Tibial artery (tissue), 4 donors: ENCODE results near the gene CLDND1.

Experiments used
- DNase-seq, 2 donors: peaks; one replicate each; pipeline ENCODE4 v3.0.0-alpha.2; 2019
- H3K27ac ChIP-seq, 2 donors: fragments of 200-600 bp; sonication (generic) in 1 of 2; 1 replicate in 1 of 2; 2 replicates in 1 of 2; pipeline ENCODE4 v1.5.1; 2018 to 2019; ENCODE audit warnings: mild to moderate bottlenecking in 1 of 2
- H3K27me3 ChIP-seq, 2 donors: fragments of 200-600 bp; sonication (generic) in 1 of 2; one replicate each; pipeline versions ENCODE4 v1.5.1 to v1.6.0; 2016 to 2019
- H3K36me3 ChIP-seq, 3 donors: fragments of 200-600 bp; sonication (generic) in 2 of 3; one replicate each; pipeline ENCODE4 v1.5.1; 2016 to 2019; ENCODE audit warnings: mild to moderate bottlenecking in 2 of 3
- H3K4me1 ChIP-seq, 4 donors: fragments of 200-600 bp; sonication (generic) in 2 of 4; 1 replicate in 3 of 4; 2 replicates in 1 of 4; pipeline ENCODE4 v1.5.1; 2016 to 2019
- H3K4me3 ChIP-seq, 2 donors: fragments of 200-600 bp; sonication (generic) in 1 of 2; 1 replicate in 1 of 2; 2 replicates in 1 of 2; pipeline ENCODE4 v1.5.1; 2018 to 2019; ENCODE audit warnings: mild to moderate bottlenecking in 2 of 2
- H3K9me3 ChIP-seq, 3 donors: fragments of 200-600 bp; sonication (generic) in 1 of 3; one replicate each; pipeline ENCODE4 v1.5.1; 2016 to 2019
- intact Hi-C: fragments of 100-400 bp; cut with DNase I; formaldehyde crosslinking; loops from one replicate; pipeline ENCODE4 v1.15.0; 2023; ENCODE audit warnings: low total_unique reads
- TF ChIP-seq, protein P1 (sequence below), 2 experiments: fragments of 200-600 bp in 1 of 2; fragments of 450-650 bp in 1 of 2; IDR thresholded peaks; one replicate each; pipeline ENCODE4 v1.5.1; 2017 to 2019; ENCODE audit warnings: antibody characterized with exemption in 2 of 2, mild to moderate bottlenecking in 1 of 2, moderate library complexity in 1 of 2

The CLDND1 gene

DNA sequence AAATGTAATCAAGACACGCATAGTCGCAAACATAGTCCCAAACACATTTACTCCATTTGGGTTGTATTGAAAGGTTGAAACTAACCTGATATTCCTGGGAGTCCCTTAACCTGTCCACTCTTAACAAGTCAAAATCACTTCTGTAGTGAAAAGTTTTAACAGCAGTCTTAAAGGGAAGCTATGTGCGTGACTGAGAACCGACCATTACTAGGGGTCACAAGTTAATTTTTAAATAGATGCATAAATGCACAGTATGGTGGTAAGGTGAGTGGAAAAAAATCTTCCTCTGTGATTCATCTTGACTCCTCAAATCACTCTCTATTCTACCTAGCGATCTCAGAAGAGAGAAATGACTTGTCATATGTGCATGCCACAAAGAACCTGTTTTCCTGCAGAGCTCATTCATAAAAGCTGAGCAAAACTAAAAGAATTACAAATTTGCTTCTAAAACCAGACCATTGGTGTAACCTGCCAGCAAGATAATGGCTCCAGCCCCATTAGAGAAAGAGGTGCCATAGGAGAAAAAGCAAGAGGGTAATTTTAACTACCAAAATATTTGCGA, 13.8 kb upstream of the CLDND1 start:
- TF ChIP-seq, protein P1, sequence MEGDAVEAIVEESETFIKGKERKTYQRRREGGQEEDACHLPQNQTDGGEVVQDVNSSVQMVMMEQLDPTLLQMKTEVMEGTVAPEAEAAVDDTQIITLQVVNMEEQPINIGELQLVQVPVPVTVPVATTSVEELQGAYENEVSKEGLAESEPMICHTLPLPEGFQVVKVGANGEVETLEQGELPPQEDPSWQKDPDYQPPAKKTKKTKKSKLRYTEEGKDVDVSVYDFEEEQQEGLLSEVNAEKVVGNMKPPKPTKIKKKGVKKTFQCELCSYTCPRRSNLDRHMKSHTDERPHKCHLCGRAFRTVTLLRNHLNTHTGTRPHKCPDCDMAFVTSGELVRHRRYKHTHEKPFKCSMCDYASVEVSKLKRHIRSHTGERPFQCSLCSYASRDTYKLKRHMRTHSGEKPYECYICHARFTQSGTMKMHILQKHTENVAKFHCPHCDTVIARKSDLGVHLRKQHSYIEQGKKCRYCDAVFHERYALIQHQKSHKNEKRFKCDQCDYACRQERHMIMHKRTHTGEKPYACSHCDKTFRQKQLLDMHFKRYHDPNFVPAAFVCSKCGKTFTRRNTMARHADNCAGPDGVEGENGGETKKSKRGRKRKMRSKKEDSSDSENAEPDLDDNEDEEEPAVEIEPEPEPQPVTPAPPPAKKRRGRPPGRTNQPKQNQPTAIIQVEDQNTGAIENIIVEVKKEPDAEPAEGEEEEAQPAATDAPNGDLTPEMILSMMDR (IDR thresholded peaks at IDR 0.05), result no peak
- Histone ChIP-seq H3K9me3 (no peaks in the 10 kb centered on the region), H3K4me1 (no peaks in the 10 kb centered on the region), H3K4me3 (no peak overlapping the region), H3K36me3 (no peaks in the 10 kb centered on the region), H3K27me3 (no peaks in the 10 kb centered on the region), H3K27ac (no peak overlapping the region)
- no peak for DNase-seq
- intact Hi-C loops, result no loop called here

DNA sequence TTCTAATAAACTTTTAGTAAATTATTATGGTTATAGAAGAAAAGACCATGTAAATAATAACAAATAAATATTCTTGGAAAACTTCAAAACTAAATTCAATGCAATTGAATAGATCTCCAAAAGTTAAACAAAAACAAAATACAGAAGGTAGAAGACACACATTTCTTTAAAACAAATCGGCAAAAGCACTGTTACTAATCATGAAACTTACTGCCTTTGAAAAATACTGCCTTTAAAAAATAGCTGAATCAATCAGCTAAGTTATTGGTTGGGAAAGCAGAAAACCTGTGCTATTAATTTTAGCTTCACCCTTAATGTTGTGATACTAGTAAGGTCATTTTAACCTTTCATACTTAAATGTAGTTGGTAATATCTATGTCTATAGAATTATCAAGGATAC, 12.0 kb upstream of the CLDND1 start:
- H3K9me3 ChIP-seq, result no peaks in the 10 kb centered on the region
- intact Hi-C loops, result no loop called here
- peaks cover 0 to 3% of the 10 kb centered on the region in 2 donors for H3K27me3 ChIP-seq
- H3K4me1 ChIP-seq, result no peaks in the 10 kb centered on the region
- TF ChIP-seq, protein P1 (IDR thresholded peaks at IDR 0.05), result no peak
- no peak for DNase-seq
- H3K36me3 ChIP-seq, result no peaks in the 10 kb centered on the region
- H3K27ac ChIP-seq, result no peak overlapping the region
- no peak overlapping the region for H3K4me3 ChIP-seq

DNA sequence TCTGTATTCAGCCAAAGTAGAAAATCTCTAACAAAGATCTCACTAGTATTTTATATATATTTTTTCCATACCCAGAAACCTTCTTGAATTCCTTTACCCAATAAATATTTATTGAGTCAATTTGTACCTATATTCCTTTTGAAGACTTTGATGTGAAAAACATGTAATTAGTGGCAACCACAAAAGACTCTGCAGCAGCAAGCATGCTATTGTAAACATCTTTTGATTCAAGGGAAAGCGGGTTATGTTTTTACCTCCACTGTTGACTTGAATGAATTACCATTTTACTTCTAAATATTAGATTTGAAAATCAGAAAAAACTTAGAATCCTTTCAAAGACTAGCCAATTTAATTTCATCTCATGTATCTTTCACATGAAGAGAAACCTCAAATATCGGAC, 11.5 kb upstream of the CLDND1 start:
- no peak for DNase-seq
- Histone ChIP-seq H3K4me3 (no peak overlapping the region), H3K27me3 (peaks cover 0 to 3% of the 10 kb centered on the region in 2 donors), H3K9me3 (no peaks in the 10 kb centered on the region), H3K27ac (no peak overlapping the region), H3K4me1 (no peaks in the 10 kb centered on the region), H3K36me3 (no peaks in the 10 kb centered on the region)
- TF ChIP-seq, protein P1 (IDR thresholded peaks at IDR 0.05), result no peak
- intact Hi-C loops, result no loop called here

DNA sequence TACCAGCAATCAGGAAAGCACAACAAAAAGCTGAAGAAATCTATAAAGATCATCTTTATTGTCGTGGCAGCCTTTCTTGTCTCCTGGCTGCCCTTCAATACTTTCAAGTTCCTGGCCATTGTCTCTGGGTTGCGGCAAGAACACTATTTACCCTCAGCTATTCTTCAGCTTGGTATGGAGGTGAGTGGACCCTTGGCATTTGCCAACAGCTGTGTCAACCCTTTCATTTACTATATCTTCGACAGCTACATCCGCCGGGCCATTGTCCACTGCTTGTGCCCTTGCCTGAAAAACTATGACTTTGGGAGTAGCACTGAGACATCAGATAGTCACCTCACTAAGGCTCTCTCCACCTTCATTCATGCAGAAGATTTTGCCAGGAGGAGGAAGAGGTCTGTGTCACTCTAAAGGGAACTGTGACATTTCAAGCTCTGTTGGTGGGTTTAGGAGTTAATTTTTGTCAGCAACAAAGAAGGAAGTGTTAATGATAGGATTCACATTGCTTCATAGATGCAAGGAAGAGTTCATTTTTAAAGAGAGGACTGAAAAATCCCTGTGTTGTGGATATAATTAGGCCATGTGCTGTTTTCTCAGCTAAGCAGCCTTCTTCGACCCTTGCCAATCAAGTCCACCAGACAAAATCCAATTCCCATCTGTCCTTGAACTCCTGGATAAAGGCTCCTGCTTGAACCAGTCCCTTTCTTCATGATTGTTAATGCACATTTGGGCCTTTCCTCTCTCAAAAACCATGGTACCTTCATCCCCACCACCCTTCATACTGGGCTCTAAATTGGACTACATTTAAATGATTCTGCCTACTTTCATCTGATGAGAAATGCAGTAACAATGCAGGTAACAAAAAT, 10.2 kb upstream of the CLDND1 start:
- TF ChIP-seq, protein P1 (IDR thresholded peaks at IDR 0.05), result no peak
- H3K9me3 ChIP-seq, result no peaks in the 10 kb centered on the region
- H3K4me1 ChIP-seq, result no peaks in the 10 kb centered on the region
- intact Hi-C loops, result no loop called here
- no peak for DNase-seq
- no peak overlapping the region for H3K4me3 ChIP-seq
- peaks cover 0 to 3% of the 10 kb centered on the region in 2 donors for H3K27me3 ChIP-seq
- H3K27ac ChIP-seq, result no peak overlapping the region
- H3K36me3 ChIP-seq, result no peaks in the 10 kb centered on the region

DNA sequence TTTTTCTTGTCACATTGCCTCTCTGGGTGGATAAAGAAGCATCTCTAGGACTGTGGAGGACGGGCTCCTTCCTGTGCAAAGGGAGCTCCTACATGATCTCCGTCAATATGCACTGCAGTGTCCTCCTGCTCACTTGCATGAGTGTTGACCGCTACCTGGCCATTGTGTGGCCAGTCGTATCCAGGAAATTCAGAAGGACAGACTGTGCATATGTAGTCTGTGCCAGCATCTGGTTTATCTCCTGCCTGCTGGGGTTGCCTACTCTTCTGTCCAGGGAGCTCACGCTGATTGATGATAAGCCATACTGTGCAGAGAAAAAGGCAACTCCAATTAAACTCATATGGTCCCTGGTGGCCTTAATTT, 9.6 kb upstream of the CLDND1 start:
- Histone ChIP-seq H3K4me3 (no peak overlapping the region), H3K9me3 (no peaks in the 10 kb centered on the region), H3K4me1 (no peaks in the 10 kb centered on the region), H3K27ac (no peak overlapping the region), H3K27me3 (peaks cover 0 to 3% of the 10 kb centered on the region in 2 donors), H3K36me3 (no peaks in the 10 kb centered on the region)
- no peak for DNase-seq
- intact Hi-C loops, result no loop called here
- TF ChIP-seq, protein P1 (IDR thresholded peaks at IDR 0.05), result no peak
